HCT116 (cell line): ENCODE data around the gene GLUD1. TPM values are rescaled to one million over a fixed set of nuclear protein-coding genes. Genes with fewer than 3 reads are reported as not detected.

Source experiments
- ATAC-seq: fragments of 200-7000 bp; cut with Tn5 transposase; 2 replicates; pipeline ENCODE4 v1.9.1; 2020; ENCODE audit warnings: mild to moderate bottlenecking, moderate library complexity
- BruUV-seq: library from RNA; stranded (reverse); fragments of 400-500 nt; replicated peaks from 2 replicates; lab custom pipeline; 2021; lab: Mats Ljungman, UMichigan
- CTCF ChIA-PET: fragments of 300-600 bp; sonication (Branson Sonifier 250); formaldehyde crosslinking; loops from one replicate; lab custom pipeline; 2021; ENCODE audit warnings: antibody characterized with exemption; lab: Charles Lee
- POLR2A ChIA-PET: fragments of 300-600, 350-600 bp; sonication (Branson Sonifier 250); formaldehyde crosslinking; loops from one replicate; lab custom pipeline; 2021; ENCODE audit warnings: antibody characterized with exemption; lab: Charles Lee
- RAD21 ChIA-PET, 2 experiments: fragments of 300-600 bp; sonication (Branson Sonifier 250); formaldehyde crosslinking; loops; one replicate each; lab custom pipeline; 2023; ENCODE audit warnings: low total read pairs in 2 of 2; ENCODE audit not compliant: uncharacterized antibody in 2 of 2, unreplicated experiment in 2 of 2, low non-redundant PET in 1 of 2; lab: Charles Lee
- DNase-seq: peaks from one replicate; pipeline ENCODE4 v3.0.0-alpha.2; 2010; ENCODE audit warnings: low read depth, low spot score
- H2AFZ ChIP-seq: fragments of 200-600 bp; shearing (Covaris generic), sonication (generic); 2 replicates; pipeline ENCODE4 v1.6.1; 2017; ENCODE audit warnings: low read depth, mixed run types, mixed read lengths, antibody characterized with exemption, low read length; ENCODE audit not compliant: poor library complexity, severe bottlenecking
- H3K27ac ChIP-seq: 2 replicates; pipeline ENCODE4 v1.5.1; 2012; ENCODE audit warnings: low read depth, low read length
- H3K27me3 ChIP-seq: fragments of 200-600 bp; sonication (generic); 2 replicates; pipeline ENCODE4 v1.6.1; 2016; ENCODE audit warnings: mixed run types, low read length, mixed read lengths; ENCODE audit not compliant: insufficient read depth
- H3K36me3 ChIP-seq, 2 experiments: fragments of 200-500 bp in 1 of 2; fragments of 200-600 bp in 1 of 2; sonication (Bioruptor generic) in 1 of 2; sonication (generic) in 1 of 2; 2 replicates each; pipeline versions ENCODE4 v1.5.1 to v1.6.1; 2014 to 2016; ENCODE audit warnings: low read length in 2 of 2, inconsistent platforms in 1 of 2, mixed read lengths in 1 of 2, mixed run types in 1 of 2; ENCODE audit not compliant: insufficient read depth in 2 of 2, control insufficient read depth in 1 of 2
- H3K4me1 ChIP-seq, 2 experiments: fragments of 200-600 bp in 1 of 2; sonication (generic) in 1 of 2; 2 replicates each; pipeline versions ENCODE4 v1.5.1 to v1.6.1; 2012 to 2017; ENCODE audit warnings: low read length in 2 of 2, inconsistent platforms in 1 of 2, mild to moderate bottlenecking in 1 of 2, mixed read lengths in 1 of 2, mixed run types in 1 of 2, moderate library complexity in 1 of 2; ENCODE audit not compliant: insufficient read depth in 2 of 2, control insufficient read depth in 1 of 2
- H3K4me2 ChIP-seq: fragments of 200-600 bp; sonication (generic); 2 replicates; pipeline ENCODE4 v1.6.1; 2017; ENCODE audit warnings: mixed run types, low read length, mixed read lengths
- H3K4me3 ChIP-seq, 2 experiments: fragments of 200-600 bp in 1 of 2; sonication (generic) in 1 of 2; replicated peaks in 1 of 2; 2 replicates each; pipeline ENCODE4 v1.5.1; 2011 to 2016; ENCODE audit warnings: low read length in 2 of 2, control low read depth in 1 of 2, low read depth in 1 of 2, mild to moderate bottlenecking in 1 of 2, mixed read lengths in 1 of 2, mixed run types in 1 of 2
- H3K79me2 ChIP-seq: fragments of 200-600 bp; sonication (generic); 2 replicates; pipeline ENCODE4 v1.6.1; 2017; ENCODE audit warnings: mild to moderate bottlenecking, mixed run types, low read length, moderate library complexity, mixed read lengths; ENCODE audit not compliant: insufficient read depth
- H3K9ac ChIP-seq: fragments of 200-600 bp; sonication (generic); 2 replicates; pipeline ENCODE4 v1.6.1; 2016; ENCODE audit warnings: low read length, mixed read lengths
- H3K9me2 ChIP-seq: fragments of 200-600 bp; sonication (generic), shearing (Covaris generic); 2 replicates; pipeline ENCODE4 v1.6.1; 2017; ENCODE audit warnings: mixed run types, mild to moderate bottlenecking, moderate library complexity; ENCODE audit not compliant: insufficient read depth
- H3K9me3 ChIP-seq, 2 experiments: fragments of 200-500 bp in 1 of 2; fragments of 200-600 bp in 1 of 2; sonication (Bioruptor generic) in 1 of 2; sonication (generic) in 1 of 2; 2 replicates each; pipeline ENCODE4 v1.6.1; 2014 to 2017; ENCODE audit warnings: low read length in 2 of 2, mixed read lengths in 2 of 2, inconsistent platforms in 1 of 2, low read depth in 1 of 2, mild to moderate bottlenecking in 1 of 2, mixed run types in 1 of 2, moderate library complexity in 1 of 2; ENCODE audit not compliant: control insufficient read depth in 1 of 2, insufficient read depth in 1 of 2
- H4K20me1 ChIP-seq: fragments of 200-600 bp; sonication (generic), shearing (Covaris generic); 2 replicates; pipeline ENCODE4 v1.6.1; 2017; ENCODE audit warnings: mixed run types, mild to moderate bottlenecking, moderate library complexity; ENCODE audit not compliant: insufficient read depth
- CBX3 ChIP-seq: IDR thresholded peaks from 2 replicates; pipeline ENCODE4 v1.6.1; 2012; ENCODE audit warnings: low read depth
- CTCF ChIP-seq, 3 experiments: fragments of 200-600 bp in 1 of 3; sonication (generic) in 1 of 3; IDR thresholded peaks in 2 of 3; conservative IDR thresholded peaks in 1 of 3; 2 replicates each; pipeline ENCODE4 v1.5.1; 2012 to 2017; ENCODE audit warnings: low read depth in 2 of 3, low read length in 2 of 3, antibody characterized with exemption in 1 of 3, borderline replicate concordance in 1 of 3, control low read depth in 1 of 3, mild to moderate bottlenecking in 1 of 3, mixed read lengths in 1 of 3, mixed run types in 1 of 3, moderate library complexity in 1 of 3; ENCODE audit not compliant: insufficient read depth in 1 of 3
- EGR1 ChIP-seq: IDR thresholded peaks from 2 replicates; pipeline ENCODE4 v1.6.1; 2012; ENCODE audit warnings: low read depth
- ELF1 ChIP-seq: IDR thresholded peaks from 2 replicates; pipeline ENCODE4 v1.6.1; 2012; ENCODE audit warnings: low read depth, borderline replicate concordance
- EZH2 ChIP-seq: fragments of 200-600 bp; sonication (generic); IDR thresholded peaks from 2 replicates; pipeline ENCODE4 v1.6.1; 2017; ENCODE audit warnings: antibody characterized with exemption, mixed run types
- EZH2phosphoT487 ChIP-seq: fragments of 200-600 bp; IDR thresholded peaks from 2 replicates; pipeline ENCODE4 v1.6.1; 2018; ENCODE audit warnings: antibody characterized with exemption, borderline replicate concordance
- FOSL1 ChIP-seq: IDR thresholded peaks from 2 replicates; pipeline ENCODE4 v1.6.1; 2012; ENCODE audit warnings: low read depth
- POLR2AphosphoS5 ChIP-seq: IDR thresholded peaks from 2 replicates; pipeline ENCODE4 v1.6.1; 2011; ENCODE audit warnings: mild to moderate bottlenecking, low read depth, low read length, moderate library complexity
- RAD21 ChIP-seq: IDR thresholded peaks from 2 replicates; pipeline ENCODE4 v1.6.1; 2012; ENCODE audit warnings: low read depth, mild to moderate bottlenecking
- SIN3A ChIP-seq: IDR thresholded peaks from 2 replicates; pipeline ENCODE4 v1.6.1; 2012; ENCODE audit warnings: low read depth
- SP1 ChIP-seq: IDR thresholded peaks from 2 replicates; pipeline ENCODE4 v1.6.1; 2012; ENCODE audit warnings: low read depth
- SRF ChIP-seq: IDR thresholded peaks from 2 replicates; pipeline ENCODE4 v1.6.1; 2012; ENCODE audit warnings: low read depth
- TCF7L2 ChIP-seq: IDR thresholded peaks from 2 replicates; pipeline ENCODE4 v1.7.0; 2011; ENCODE audit warnings: borderline replicate concordance, inconsistent platforms; ENCODE audit not compliant: insufficient read depth, insufficient read length; ENCODE audit errors: extremely low read depth
- ZBTB33 ChIP-seq: IDR thresholded peaks from 2 replicates; pipeline ENCODE4 v1.6.1; 2011; ENCODE audit warnings: mild to moderate bottlenecking, low read length, moderate library complexity; ENCODE audit not compliant: insufficient replicate concordance; ENCODE audit errors: extremely low read depth
- ZNF274 ChIP-seq: fragments of 200-500 bp; sonication (Bioruptor generic); IDR thresholded peaks from 2 replicates; pipeline ENCODE4 v1.6.1; 2014; ENCODE audit warnings: mild to moderate bottlenecking, low read depth, low read length, inconsistent platforms
- intact Hi-C: fragments of 100-400 bp; cut with micrococcal nuclease; formaldehyde crosslinking; loops from 2 replicates; pipeline ENCODE4 v1.10.0; 2022
- total RNA-seq: library from RNA; stranded (reverse); gene quantifications from one replicate; pipeline ENCODE4 v1.2.1, GENCODE V29; 2021; ENCODE audit not compliant: unreplicated experiment
- TF ChIP-seq, protein P1 (sequence below): IDR thresholded peaks from 2 replicates; pipeline ENCODE4 v1.6.1; 2012

GLUD1 gene
- total RNA-seq, 1 experiment from 2014 or later: 131 TPM

DNA sequence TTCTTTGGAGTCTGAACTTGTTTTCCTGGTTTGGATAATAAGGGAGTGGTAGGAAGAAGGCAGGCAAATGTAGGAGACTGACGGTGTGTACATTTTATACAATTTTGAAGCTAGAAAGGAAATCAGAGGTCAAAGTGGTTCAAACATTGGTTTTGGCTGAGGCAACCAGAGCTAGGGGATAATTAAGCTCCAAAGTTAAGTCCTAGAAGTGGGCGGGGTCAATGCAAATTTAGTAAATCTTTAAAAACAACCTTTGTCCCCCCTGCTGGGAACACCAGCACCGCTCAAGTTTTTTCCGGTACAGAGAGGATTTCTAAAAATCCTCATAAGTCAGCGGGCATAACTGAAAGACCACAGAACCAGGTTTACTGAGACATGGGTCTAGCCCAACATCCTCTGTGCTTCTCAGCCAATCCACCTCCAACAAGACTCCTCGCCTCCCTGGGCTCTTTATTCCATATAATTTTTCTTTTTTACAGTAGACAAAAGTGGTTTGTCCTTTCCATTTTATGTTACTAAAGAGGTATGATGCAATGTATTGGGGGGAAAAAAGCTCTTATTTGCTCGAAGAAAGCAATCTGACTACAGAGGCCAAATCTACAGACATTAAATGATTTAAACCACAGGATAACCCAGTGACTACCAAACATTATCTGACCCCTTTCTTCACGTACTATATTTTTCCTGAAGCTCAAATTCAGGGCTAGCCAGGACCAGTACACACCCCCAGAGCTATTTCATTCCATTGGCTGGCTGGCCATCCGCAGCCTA is 1.6 kb downstream of the GLUD1 start:
- H3K79me2 ChIP-seq: peaks cover 87% of the 10 kb centered on the region
- ChIA-PET POLR2A (interaction anchor here (1.1 to 1.4 kb wide), 2 partner anchors 122 to 125 kb away, joined by 3 to 6 read pairs; partner anchors contain the start of gene ADIRF), CTCF (interaction anchor here (1.5 kb wide), 2 partner anchors 125 to 127 kb away, joined by 3 to 4 read pairs; partner anchors contain the start of gene ADIRF), RAD21 (no interaction called here)
- TF ChIP-seq SIN3A (no peak), POLR2AphosphoS5 (no peak), SP1 (no peak), RAD21 (no peak), CBX3 (no peak), ZBTB33 (no peak), SRF (no peak), TCF7L2 (no peak), FOSL1 (no peak), EGR1 (no peak), ELF1 (no peak), EZH2 (no peak), EZH2phosphoT487 (no peak), CTCF (IDR thresholded peaks at IDR 0.05 in 2 of 3, conservative IDR thresholded peaks at IDR 0.05 in 1 of 3; ENCODE audit: borderline replicate concordance in 1 of 3, insufficient read depth in 1 of 3, low read depth in 2 of 3, low read length in 2 of 3) (no peak), ZNF274 (no peak)
- TF ChIP-seq, protein P1, sequence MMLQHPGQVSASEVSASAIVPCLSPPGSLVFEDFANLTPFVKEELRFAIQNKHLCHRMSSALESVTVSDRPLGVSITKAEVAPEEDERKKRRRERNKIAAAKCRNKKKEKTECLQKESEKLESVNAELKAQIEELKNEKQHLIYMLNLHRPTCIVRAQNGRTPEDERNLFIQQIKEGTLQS: no peak
- no peak overlapping the region; the same call in 1 of the 2 replicates for H3K27ac ChIP-seq
- H3K4me3 ChIP-seq: peak overlapping the region; percentile 76 to 80
- H2AFZ ChIP-seq: no peak overlapping the region
- H3K9me3 ChIP-seq: no peaks in the 10 kb centered on the region
- H3K36me3 ChIP-seq: peaks cover 0 to 12% of the 10 kb centered on the region in 2 experiments; a peak in 1 of 4 replicates
- DNase-seq (no peak), ATAC-seq (no peak)
- peak overlapping the region; percentile 95 for H3K4me2 ChIP-seq
- peak overlapping the region; percentile 74 for H3K9ac ChIP-seq
- 0 out of 2 replicates have a peak, but pooled peaks cover 7% of the 10 kb centered on the region for H4K20me1 ChIP-seq
- peaks cover 25 to 29% of the 10 kb centered on the region in 2 experiments; a peak in 3 of 4 replicates for H3K4me1 ChIP-seq
- H3K9me2 ChIP-seq: no peaks in the 10 kb centered on the region
- no peaks in the 10 kb centered on the region for H3K27me3 ChIP-seq
- intact Hi-C loops: no loop called here
- BruUV-seq: no TSS peak
